GM15510 (cell line): ENCODE results near the gene CHMP3.

Experiments
- POLR2A ChIP-seq: IDR thresholded peaks from 3 replicates; pipeline ENCODE4 v1.6.1; 2011; ENCODE audit warnings: borderline replicate concordance; ENCODE audit not compliant: insufficient read length; ENCODE audit errors: extremely low read depth

CHMP3 gene

DNA sequence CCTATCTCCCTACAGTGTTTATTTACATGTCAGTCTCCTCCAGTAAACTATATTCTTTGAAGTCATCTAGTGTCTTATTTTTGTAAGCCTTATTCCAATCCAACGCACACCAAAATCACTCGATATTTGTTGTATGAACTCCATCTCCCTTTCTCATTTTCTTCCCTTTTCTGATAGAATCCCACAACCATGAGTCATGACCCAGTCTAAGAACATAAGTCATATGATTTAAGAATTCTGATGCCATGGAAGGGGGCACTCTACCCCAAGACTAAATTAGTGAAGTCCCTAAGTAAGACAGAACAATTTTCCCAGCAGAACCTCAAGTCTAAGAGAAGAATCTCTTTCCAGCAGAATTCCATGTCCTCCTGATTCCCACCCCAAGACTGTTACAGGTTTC is 5.4 kb downstream of the CHMP3 start:
- TF ChIP-seq POLR2A = no peak

DNA sequence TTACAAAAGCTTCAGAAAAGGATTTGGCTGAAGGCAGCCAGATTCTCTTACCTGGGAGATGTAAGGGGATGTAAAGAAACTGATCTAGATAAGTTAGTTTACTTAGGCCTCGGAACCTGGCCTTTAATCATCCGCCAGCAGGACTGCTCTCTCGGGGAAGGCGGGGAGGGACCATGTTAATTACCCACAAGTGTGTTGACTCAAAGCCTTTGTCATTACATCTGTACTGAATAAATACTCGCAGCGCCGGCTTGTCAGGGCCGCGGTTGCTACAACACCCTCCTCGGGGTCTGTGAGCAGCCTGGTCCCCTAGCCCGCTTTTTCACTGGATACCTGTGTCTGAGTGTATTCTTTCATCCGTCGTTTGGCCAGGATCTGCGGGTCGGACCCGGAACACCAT is 6.7 kb downstream of the CHMP3 start:
- no peak for TF ChIP-seq POLR2A

DNA sequence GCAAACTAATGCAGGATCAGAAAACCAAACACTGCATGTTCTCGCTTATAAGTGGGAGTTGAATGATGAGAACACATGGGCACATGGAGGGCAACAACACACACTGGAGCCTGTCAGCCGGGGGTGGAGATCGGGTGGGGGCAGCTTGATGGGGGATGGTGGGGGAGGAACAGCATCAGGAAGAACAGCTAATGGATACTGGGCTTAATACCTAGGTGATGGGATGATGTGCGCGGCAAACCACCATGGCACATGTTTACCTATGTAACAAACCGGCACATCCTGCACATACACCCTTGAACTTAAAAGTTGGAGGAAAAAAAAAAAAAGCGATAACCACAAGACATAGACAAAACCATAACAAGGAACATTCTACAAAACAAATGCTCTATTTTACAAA is 10.4 kb downstream of the CHMP3 start:
- TF ChIP-seq POLR2A = no peak

DNA sequence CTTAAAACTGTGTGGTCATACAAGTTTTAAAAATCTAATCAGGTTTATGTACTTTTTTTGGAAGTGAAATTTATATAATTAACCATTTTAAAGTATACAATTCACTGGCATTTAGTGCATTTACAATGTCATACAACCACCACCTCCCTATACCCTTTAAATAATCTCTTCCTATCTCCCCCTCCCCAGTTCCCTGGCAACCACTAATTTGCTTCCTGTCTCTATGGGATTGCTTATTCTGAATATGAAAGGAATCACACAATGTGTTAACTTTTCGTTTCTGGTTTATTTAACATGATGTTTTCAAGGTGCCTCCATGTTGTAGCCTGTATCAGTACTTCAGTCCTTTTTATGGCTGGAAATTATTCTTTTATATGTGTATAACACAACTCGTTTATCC is 19.4 kb downstream of the CHMP3 start:
- no peak for TF ChIP-seq POLR2A

DNA sequence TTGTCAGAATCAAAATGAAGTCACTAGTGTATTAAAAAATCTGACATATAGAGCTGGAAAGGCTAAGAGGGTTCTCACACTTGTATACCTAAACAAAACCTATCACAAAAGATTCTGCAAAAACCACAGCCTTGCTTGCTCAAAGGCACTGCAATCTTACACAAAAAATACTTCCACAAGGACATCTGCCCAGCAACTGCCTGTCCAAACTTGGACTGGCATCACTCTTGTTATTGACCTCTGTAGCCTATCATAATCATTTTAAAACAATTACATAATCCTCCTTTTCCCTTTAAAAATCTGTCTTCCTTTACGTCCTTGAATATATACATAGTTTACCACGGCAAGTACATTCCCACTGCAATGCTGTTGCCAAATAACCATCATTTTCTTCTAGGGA is 19.9 kb downstream of the CHMP3 start:
- TF ChIP-seq POLR2A = no peak

DNA sequence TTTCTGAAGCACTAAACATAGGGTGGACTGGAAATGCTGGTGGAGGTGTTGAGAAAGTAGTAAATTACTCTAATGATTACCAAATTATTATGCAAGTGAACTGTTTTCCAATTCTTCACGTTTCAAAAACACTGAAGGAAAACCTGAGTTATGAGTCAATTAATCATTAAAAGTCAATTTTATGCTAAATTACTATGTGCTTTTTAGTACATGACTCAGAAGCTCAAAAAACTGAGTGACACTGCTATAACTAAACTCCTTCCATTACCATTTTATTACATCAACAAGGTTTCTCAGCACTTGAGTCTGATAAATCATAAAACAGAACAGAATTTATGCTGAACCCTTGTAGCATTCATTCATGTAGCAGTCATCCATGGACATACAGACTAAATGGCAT is 20.4 kb downstream of the CHMP3 start:
- TF ChIP-seq POLR2A = no peak

DNA sequence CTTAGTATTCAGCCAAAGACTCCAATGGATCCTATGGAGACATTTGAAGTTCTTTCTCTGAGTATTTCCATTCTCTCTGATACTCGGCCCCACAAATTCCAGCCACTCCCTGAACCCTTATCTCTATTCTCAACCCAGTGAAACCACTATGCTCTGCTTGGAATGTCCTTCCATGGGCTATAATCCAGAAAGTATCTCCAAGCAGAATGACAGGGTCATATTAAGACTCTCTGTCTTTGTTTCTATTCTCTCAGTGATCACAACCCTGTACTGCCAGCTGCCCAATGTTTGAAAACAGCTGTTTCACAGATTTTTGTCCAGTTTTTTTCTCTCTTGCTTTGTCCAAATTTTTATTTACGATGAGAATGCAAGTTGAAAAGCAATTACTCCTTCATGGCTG is 21.9 kb downstream of the CHMP3 start:
- no peak for TF ChIP-seq POLR2A

DNA sequence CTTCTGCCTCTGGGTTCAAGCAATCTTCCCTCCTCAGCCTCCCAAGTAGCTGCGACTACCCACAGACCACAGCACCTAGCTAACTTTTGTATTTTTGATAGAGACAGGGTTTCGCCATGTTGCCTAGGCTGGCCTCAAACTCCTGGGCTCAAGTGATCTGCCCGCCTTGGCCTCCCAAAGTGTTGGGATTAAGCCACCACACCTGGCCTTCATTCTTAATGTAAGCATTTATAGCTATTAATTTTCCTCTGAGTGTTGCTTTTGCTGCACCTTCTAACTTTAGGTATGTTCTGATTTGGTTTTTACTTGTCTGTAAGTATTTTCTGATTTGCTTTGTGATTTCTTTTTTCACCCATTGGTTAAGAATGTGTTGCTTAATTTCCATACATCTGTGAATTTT is 29.7 kb downstream of the CHMP3 start:
- no peak for TF ChIP-seq POLR2A

DNA sequence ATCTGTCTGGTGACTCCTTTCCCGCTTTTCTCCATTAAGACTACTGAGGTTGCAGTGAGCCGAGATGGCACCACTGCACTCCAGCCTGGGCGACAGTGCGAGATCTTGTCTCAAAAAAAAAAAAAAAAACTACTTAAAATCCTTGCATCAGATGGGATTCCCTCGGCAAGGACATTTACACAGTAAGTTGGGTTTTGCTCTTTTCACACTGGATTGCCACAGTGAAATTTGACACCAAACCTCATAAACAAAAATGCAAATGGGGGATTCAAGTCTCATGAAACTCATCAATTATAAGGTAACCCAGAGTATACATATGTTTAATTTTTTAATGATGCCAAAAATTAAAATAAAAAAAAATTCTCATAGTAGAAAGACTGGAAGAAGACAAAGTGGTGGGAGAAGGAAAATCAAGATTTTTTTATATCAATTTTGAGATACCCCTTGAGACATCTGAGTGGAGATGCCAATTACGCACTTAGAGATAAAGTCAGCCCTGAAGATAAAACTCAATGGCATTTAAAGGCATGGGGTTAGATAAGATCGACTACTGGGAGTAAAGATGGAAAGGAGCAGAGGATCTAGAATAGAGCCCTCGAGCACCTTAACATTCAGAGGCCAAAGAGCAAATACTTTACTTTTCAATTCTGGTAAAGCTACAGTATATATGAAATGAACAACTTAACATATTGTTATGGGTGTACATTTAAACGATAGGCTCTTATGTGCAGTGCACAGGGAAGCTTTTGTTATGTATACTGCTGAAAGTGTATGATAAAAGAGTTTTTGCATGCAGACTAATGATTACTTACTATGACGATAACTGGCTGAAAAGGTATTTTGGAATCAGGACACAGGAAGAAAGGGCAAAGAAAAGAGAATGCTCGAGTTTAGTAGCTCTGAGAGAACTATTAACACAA is 37.6 kb downstream of the CHMP3 start:
- TF ChIP-seq POLR2A = no peak

DNA sequence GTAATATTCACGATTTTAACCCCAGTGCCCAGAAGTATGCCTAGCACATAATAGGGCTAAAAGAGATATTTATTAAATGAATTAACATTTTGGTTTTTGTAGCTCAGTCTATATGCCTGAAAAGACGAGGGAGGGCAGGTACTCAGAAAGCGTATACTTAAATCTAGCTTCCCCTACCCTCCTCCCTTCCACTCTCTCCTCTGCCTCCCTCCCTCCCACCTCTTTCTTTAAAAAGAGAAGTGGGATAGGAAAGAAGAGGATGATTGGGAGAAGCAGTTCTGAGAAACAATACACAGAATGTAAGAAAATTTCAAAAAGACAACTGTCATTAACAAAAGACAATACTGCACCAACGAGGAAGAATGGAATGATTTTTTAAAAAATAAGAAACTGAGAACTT is 39.8 kb downstream of the CHMP3 start:
- no peak for TF ChIP-seq POLR2A

DNA sequence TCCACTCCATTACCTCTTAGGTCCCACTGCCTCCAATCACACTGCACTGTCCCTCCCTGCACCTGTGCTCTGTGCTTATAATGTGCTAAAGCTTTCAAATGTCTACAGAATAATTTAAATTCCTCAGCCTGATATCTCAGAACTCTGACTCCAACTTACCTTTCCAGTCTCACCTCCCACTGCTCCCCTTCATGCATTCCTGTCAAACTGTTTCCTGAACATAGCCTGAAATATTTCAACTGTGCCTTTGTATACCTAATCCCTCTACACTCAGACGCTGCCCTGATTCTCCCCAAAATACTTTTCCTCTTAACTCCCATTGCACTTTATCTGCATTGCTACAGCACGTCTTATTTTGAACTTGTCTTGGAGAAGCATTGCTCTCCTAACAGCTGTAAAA is 40.5 kb downstream of the CHMP3 start:
- no peak for TF ChIP-seq POLR2A

DNA sequence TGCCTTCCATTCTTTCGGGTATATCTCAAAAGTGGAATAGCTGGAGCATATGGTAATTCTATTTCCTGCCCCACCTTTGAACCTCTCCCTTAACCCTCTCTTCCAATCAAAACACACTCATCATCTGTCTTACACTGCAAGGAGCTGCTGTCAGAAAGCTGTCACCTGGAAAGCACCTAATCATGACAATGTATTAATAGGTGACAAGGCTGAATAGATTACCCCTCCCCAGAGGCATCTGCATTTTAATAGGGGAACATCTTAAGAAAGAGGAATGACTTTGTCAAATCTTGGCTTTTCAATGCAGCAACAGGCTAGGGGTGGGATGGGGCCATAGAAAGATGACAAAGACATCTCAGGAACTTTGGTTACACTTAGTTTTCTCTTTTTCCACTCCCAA is 41.3 kb downstream of the CHMP3 start:
- TF ChIP-seq POLR2A = no peak

DNA sequence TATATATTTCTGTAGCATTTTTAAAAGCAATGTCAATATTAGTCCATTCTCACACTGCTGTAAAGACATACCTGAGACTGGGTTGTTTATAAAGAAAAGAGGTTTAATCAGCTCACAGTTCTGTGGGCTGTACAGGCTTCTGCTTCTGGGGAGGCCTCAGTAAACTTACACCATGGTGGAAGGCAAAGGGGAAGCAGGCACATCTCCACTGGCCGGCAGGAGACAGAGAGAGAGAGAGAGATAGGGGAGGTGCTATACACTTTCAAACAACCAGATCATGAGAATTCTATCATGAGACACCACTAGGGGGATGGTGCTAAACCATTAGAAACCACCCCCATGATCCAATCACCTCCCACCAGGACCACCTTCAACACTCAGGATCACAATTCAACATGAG is 43.1 kb downstream of the CHMP3 start:
- TF ChIP-seq POLR2A = no peak

DNA sequence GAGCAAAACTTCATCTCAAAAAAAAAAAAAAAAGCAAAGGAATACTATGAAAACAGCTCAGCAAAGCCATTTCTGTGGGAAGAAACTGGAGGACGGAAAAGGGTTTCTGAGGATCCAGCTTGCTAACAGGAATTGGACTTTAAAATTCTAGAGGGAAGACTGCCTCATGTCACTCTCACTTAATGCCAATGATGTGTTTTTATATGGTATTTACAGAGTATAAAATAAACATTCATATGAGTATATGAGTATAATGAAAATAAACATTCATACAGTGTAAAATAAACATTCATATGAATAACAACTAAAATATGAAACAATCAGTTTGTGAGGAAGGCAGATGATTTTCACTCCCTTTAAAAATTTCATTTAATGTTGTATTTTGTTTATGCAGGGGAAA is 43.9 kb downstream of the CHMP3 start:
- TF ChIP-seq POLR2A = no peak

DNA sequence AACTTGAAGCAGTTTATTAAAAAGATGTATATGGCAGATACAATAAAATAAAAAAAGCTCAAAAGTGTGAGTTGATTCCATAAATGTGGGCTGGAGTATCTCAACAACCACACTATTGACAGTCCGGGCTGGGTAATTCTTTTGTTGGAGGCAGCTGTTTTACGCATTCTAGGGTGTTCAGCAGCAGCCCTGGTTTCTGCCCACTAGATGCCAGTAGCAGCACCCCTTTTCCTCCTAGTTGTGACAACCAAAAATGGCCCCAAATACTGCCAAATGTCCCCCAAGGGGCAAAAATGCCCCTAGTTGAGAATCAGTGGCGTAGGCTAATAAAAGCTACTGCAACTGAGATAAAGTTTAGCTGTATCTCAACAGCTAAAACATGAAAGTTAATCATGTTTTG is 44.8 kb downstream of the CHMP3 start:
- TF ChIP-seq POLR2A = no peak

DNA sequence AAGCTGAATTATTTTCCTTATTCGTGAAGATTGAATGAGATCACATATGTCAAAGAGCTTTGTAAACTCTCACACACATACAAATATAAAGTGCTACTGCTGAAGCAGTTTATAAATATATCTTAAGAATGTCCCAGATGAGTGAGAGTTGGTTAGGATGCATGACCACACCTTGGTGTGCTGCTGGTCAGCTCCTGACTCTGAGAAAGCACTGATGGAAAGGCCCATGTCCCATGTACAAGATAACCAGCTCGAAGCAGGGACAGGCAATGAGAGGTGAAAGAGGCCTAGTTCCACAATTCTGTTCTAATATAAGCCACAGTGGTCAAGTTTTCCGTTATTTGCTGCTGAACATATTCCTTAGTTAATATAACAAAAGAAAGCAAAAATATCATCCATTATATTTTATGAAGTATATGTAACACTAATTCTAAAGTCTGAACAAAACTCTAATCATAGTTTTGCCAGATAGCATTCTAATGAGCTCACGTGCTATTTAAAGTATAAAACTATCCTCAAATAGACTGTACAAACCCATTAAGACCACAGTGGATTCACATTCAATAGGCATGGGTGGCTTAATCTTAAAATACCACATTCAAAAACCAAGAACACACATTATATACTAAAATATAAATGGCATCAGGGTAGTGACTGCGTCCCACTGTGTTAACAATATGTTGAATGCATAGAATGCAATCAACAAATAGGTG is 49.1 kb downstream of the CHMP3 start:
- TF ChIP-seq POLR2A = no peak

DNA sequence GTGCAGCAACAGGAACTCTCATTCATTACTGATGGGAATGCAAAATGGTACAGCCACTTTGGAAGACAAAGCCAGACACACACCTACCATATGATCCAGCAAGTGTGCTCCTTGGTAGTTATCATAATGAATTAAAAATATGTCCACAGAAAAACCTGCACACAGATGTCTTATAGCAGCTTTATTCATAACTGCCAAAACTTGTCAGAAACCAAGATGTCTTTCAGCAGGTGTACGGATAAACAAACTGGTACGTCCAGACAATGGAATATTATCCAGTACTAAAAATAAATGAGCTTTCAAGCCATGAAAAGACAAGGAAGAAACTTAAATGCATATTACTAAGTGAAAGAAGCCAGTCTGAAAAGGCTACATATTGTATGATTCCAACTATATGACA is 50.4 kb downstream of the CHMP3 start:
- no peak for TF ChIP-seq POLR2A

DNA sequence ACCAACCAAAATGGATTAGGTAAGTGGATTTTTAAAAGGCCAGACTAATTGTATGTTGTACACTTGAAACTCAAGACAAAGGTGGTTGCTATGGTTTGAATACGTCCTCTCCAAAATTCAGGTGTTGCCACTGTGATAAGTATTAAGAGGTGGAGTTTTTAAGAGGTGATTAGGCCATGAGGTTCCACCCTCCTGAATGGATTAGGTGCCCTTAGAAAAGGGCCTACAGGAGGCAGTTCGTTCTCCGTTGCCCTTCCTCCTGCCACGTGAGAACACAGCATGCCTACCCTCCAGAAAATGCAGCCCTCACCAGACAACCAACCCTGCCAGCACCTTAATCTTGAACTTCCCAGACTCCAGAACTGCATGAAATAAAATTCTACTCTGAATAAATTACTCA is 51.2 kb downstream of the CHMP3 start:
- no peak for TF ChIP-seq POLR2A
